ENCODE results near the gene CEP120.
"Not testable (repeated sequence)": the region's sequence is repeated elsewhere in the genome, so short reads cannot be mapped to it uniquely, and the experiment has no call there.

DNA sequence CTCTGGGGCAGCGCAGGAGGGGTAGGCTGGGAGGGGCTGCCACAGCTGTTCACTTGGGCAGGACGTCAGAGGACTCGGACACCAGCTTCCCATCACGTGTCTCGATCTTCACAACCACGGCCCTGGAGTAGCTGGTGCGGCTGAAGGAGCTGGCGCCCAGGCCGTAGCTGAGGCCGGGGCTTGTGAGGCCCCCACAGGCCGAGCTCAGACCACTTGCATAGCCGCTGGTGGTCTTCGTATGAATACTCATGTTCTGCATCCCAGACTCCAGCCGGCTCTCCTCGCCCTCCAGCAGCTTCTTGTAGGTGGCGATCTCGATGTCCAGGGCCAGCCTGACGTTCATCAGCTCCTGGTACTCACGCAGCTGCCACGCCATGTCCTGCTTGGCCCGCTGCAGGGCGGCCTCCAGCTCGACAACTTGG, 22.3 kb downstream of the CEP120 start:
- not testable (repeated sequence) for TF ChIP-seq POLR2AphosphoS5, CTCF (IDR thresholded peaks at IDR 0.05)

All from prostate gland (tissue), 2 donors.